GM12891 (cell line): ENCODE data around the gene DDX19B.
"Not testable (repeated sequence)": the region's sequence is repeated elsewhere in the genome, so short reads cannot be mapped to it uniquely, and the experiment has no call there.

Experiments
- DNase-seq: peaks from one replicate; pipeline ENCODE4 v3.0.0; 2011; ENCODE audit warnings: low spot score; ENCODE audit not compliant: insufficient read length
- FAIRE-seq: peaks from 2 replicates; lab custom pipeline; 2011; peaks lifted over from hg19 to GRCh38; lab: Jason Lieb, UNC
- PAX5 ChIP-seq: IDR thresholded peaks from 2 replicates; pipeline ENCODE4 v1.6.1; 2011; ENCODE audit warnings: low read length, moderate library complexity, mild to moderate bottlenecking; ENCODE audit not compliant: insufficient read depth, severe bottlenecking
- POLR2A ChIP-seq: IDR thresholded peaks from 2 replicates; pipeline ENCODE4 v1.6.1; 2011; ENCODE audit warnings: low read depth, low read length, control low read depth
- POLR2AphosphoS5 ChIP-seq: IDR thresholded peaks from 2 replicates; pipeline ENCODE4 v1.6.1; 2011; ENCODE audit warnings: low read depth, low read length, control low read depth
- POU2F2 ChIP-seq: IDR thresholded peaks from 2 replicates; pipeline ENCODE4 v1.6.1; 2011; ENCODE audit warnings: low read depth, mild to moderate bottlenecking, control low read depth, low read length, moderate library complexity
- SPI1 ChIP-seq: IDR thresholded peaks from 2 replicates; pipeline ENCODE4 v1.6.1; 2011; ENCODE audit warnings: low read depth, low read length, control low read depth
- TAF1 ChIP-seq: IDR thresholded peaks from 2 replicates; pipeline ENCODE4 v1.6.1; 2011; ENCODE audit warnings: low read depth, low read length, control low read depth

Gene DDX19B

GRCh38 chr16:70289229-70290094, 9.5 kb upstream of the DDX19B start, which contains the start of gene AARS1:
TSS of gene AARS1 (minus strand) at chr16:70289506. CDS start at chr16:70282763, 6,743 bp downstream.
- TF ChIP-seq POLR2AphosphoS5 (peak; percentile 91), POLR2A (peak; percentile 90), SPI1 (no peak), POU2F2 (peak; percentile 75; the same call in 1 of the 2 replicates), TAF1 (peak; percentile 88), PAX5 (no peak)
- peak; percentile 88 for DNase-seq
- FAIRE-seq = peak; percentile 92

- TF ChIP-seq POLR2A = no peak
- no peak for TF ChIP-seq TAF1
- no peak for TF ChIP-seq POLR2AphosphoS5
- TF ChIP-seq PAX5 = no peak
- no peak for TF ChIP-seq POU2F2
- no peak for DNase-seq
- no peak for FAIRE-seq
Observed at GRCh38 chr16:70290949-70291519, 8.0 kb upstream of the DDX19B start.

- FAIRE-seq, DNase-seq: not testable (repeated sequence)
Observed at GRCh38 chr16:70292148-70292547, 6.8 kb upstream of the DDX19B start.

- DNase-seq (no peak), FAIRE-seq (no peak)
- TF ChIP-seq PAX5 (no peak), TAF1 (no peak), POLR2AphosphoS5 (no peak), POLR2A (no peak)
Observed at GRCh38 chr16:70294385-70295025, 4.5 kb upstream of the DDX19B start.

- no peak for FAIRE-seq
- TF ChIP-seq POU2F2 = no peak
- TF ChIP-seq POLR2A = no peak
- TF ChIP-seq PAX5 = no peak
- TF ChIP-seq SPI1 = no peak
- no peak for TF ChIP-seq POLR2AphosphoS5
- TF ChIP-seq TAF1 = no peak
- DNase-seq = no peak
Observed at GRCh38 chr16:70295634-70296033, 3.4 kb upstream of the DDX19B start.

- FAIRE-seq (no peak), DNase-seq (no peak)
- TF ChIP-seq POLR2A (no peak), TAF1 (no peak), POLR2AphosphoS5 (no peak), SPI1 (no peak), PAX5 (no peak), POU2F2 (no peak)
Observed at GRCh38 chr16:70301121-70301520, 2.1 kb downstream of the DDX19B start.

GRCh38 chr16:70302745-70303144, 3.8 kb downstream of the DDX19B start:
- FAIRE-seq (no peak), DNase-seq (no peak)
- TF ChIP-seq PAX5 (no peak), POU2F2 (no peak), POLR2AphosphoS5 (no peak), SPI1 (no peak), POLR2A (no peak), TAF1 (no peak)

GRCh38 chr16:70304892-70305448, 6.0 kb downstream of the DDX19B start:
- no peak for DNase-seq
- FAIRE-seq = no peak
- TF ChIP-seq TAF1 = no peak
- no peak for TF ChIP-seq POLR2A
- no peak for TF ChIP-seq PAX5
- no peak for TF ChIP-seq POLR2AphosphoS5
- no peak for TF ChIP-seq POU2F2
- no peak for TF ChIP-seq SPI1

GRCh38 chr16:70306880-70307279, 7.9 kb downstream of the DDX19B start:
- no peak for TF ChIP-seq POU2F2
- no peak for TF ChIP-seq POLR2AphosphoS5
- TF ChIP-seq PAX5 = no peak
- TF ChIP-seq SPI1 = no peak
- no peak for TF ChIP-seq POLR2A
- TF ChIP-seq TAF1 = no peak
- DNase-seq = no peak
- FAIRE-seq = no peak

- not testable (repeated sequence) for FAIRE-seq, DNase-seq
Observed at GRCh38 chr16:70307726-70308125, 8.7 kb downstream of the DDX19B start.
